ENCODE results near the gene DPP6. TPM values are rescaled to one million over a fixed set of nuclear protein-coding genes. Genes with fewer than 3 reads are reported as not detected.

The DPP6 gene
- total RNA-seq, 1 donor from 2014 or later, result not detected

GRCh38 chr7:154741131-154741530 lies 688.9 kb downstream of the DPP6 start:
- no peak for DNase-seq
- Mint-ChIP-seq H3K9me3 (no peaks in the 10 kb centered on the region), H3K4me1 (no peaks in the 10 kb centered on the region), H3K27ac (no peak overlapping the region), H3K4me3 (no peak overlapping the region), H3K36me3 (ENCODE audit: low read depth) (no peaks in the 10 kb centered on the region), H3K27me3 (no peaks in the 10 kb centered on the region)
- intact Hi-C loops (cut with micrococcal nuclease), result no loop called here

GRCh38 chr7:154743206-154743605 lies 691.0 kb downstream of the DPP6 start:
- H3K27ac Mint-ChIP-seq, result no peak overlapping the region
- no peaks in the 10 kb centered on the region for H3K4me1 Mint-ChIP-seq
- intact Hi-C loops (cut with micrococcal nuclease), result no loop called here
- no peaks in the 10 kb centered on the region for H3K27me3 Mint-ChIP-seq
- H3K36me3 Mint-ChIP-seq (ENCODE audit: low read depth), result no peaks in the 10 kb centered on the region
- H3K9me3 Mint-ChIP-seq, result no peaks in the 10 kb centered on the region
- no peak overlapping the region for H3K4me3 Mint-ChIP-seq
- no peak for DNase-seq

GRCh38 chr7:154744256-154744860 lies 692.2 kb downstream of the DPP6 start:
- intact Hi-C loops (cut with micrococcal nuclease), result no loop called here
- Mint-ChIP-seq H3K27ac (no peak overlapping the region), H3K27me3 (no peaks in the 10 kb centered on the region), H3K36me3 (ENCODE audit: low read depth) (no peaks in the 10 kb centered on the region), H3K4me1 (no peaks in the 10 kb centered on the region), H3K4me3 (no peak overlapping the region), H3K9me3 (no peaks in the 10 kb centered on the region)
- DNase-seq, result peak; percentile 68

- H3K4me3 Mint-ChIP-seq, result no peak overlapping the region
- H3K27ac Mint-ChIP-seq, result no peak overlapping the region
- H3K36me3 Mint-ChIP-seq (ENCODE audit: low read depth), result no peaks in the 10 kb centered on the region
- H3K27me3 Mint-ChIP-seq, result no peaks in the 10 kb centered on the region
- no peak for DNase-seq
- H3K4me1 Mint-ChIP-seq, result no peaks in the 10 kb centered on the region
- intact Hi-C loops (cut with micrococcal nuclease), result no loop called here
- H3K9me3 Mint-ChIP-seq, result no peaks in the 10 kb centered on the region
Measured at GRCh38 chr7:154744861-154745258, 692.7 kb downstream of the DPP6 start.

GRCh38 chr7:154746571-154747360 lies 694.6 kb downstream of the DPP6 start:
- DNase-seq, result no peak
- H3K27me3 Mint-ChIP-seq, result no peaks in the 10 kb centered on the region
- intact Hi-C loops (cut with micrococcal nuclease), result no loop called here
- H3K4me1 Mint-ChIP-seq, result no peaks in the 10 kb centered on the region
- H3K36me3 Mint-ChIP-seq (ENCODE audit: low read depth), result no peaks in the 10 kb centered on the region
- no peak overlapping the region for H3K4me3 Mint-ChIP-seq
- H3K9me3 Mint-ChIP-seq, result no peaks in the 10 kb centered on the region
- no peak overlapping the region for H3K27ac Mint-ChIP-seq

GRCh38 chr7:154748089-154748786 lies 696.0 kb downstream of the DPP6 start:
- Mint-ChIP-seq H3K27ac (no peak overlapping the region), H3K4me1 (no peaks in the 10 kb centered on the region), H3K27me3 (no peaks in the 10 kb centered on the region), H3K9me3 (no peaks in the 10 kb centered on the region), H3K4me3 (no peak overlapping the region), H3K36me3 (ENCODE audit: low read depth) (no peaks in the 10 kb centered on the region)
- intact Hi-C loops (cut with micrococcal nuclease), result no loop called here
- DNase-seq, result no peak

- Mint-ChIP-seq H3K4me1 (no peaks in the 10 kb centered on the region), H3K9me3 (no peaks in the 10 kb centered on the region), H3K27ac (no peak overlapping the region), H3K27me3 (no peaks in the 10 kb centered on the region), H3K36me3 (ENCODE audit: low read depth) (no peaks in the 10 kb centered on the region), H3K4me3 (no peak overlapping the region)
- intact Hi-C loops (cut with micrococcal nuclease), result no loop called here
- DNase-seq, result no peak
Measured at GRCh38 chr7:154750353-154750801, 698.2 kb downstream of the DPP6 start.

- Mint-ChIP-seq H3K27me3 (no peaks in the 10 kb centered on the region), H3K4me1 (no peaks in the 10 kb centered on the region), H3K9me3 (no peaks in the 10 kb centered on the region), H3K36me3 (ENCODE audit: low read depth) (no peaks in the 10 kb centered on the region), H3K4me3 (no peak overlapping the region), H3K27ac (no peak overlapping the region)
- no peak for DNase-seq
- intact Hi-C loops (cut with micrococcal nuclease), result no loop called here
Measured at GRCh38 chr7:154753226-154753625, 701.0 kb downstream of the DPP6 start.

- intact Hi-C loops (cut with micrococcal nuclease), result no loop called here
Measured at GRCh38 chr7:154757756-154758155, 705.6 kb downstream of the DPP6 start.

GRCh38 chr7:154759989-154760388 lies 707.8 kb downstream of the DPP6 start:
- Mint-ChIP-seq H3K4me3 (no peak overlapping the region), H3K9me3 (no peaks in the 10 kb centered on the region), H3K36me3 (ENCODE audit: low read depth) (no peaks in the 10 kb centered on the region), H3K27me3 (no peaks in the 10 kb centered on the region), H3K27ac (no peak overlapping the region), H3K4me1 (no peaks in the 10 kb centered on the region)
- intact Hi-C loops (cut with micrococcal nuclease), result no loop called here
- no peak for DNase-seq

More at GRCh38 chr7:154757756-154758155, 705.6 kb downstream of the DPP6 start:
- H3K9me3 Mint-ChIP-seq, result no peaks in the 10 kb centered on the region
- H3K27ac Mint-ChIP-seq, result no peak overlapping the region
- DNase-seq, result no peak
- no peaks in the 10 kb centered on the region for H3K27me3 Mint-ChIP-seq
- H3K4me3 Mint-ChIP-seq, result no peak overlapping the region
- no peaks in the 10 kb centered on the region for H3K4me1 Mint-ChIP-seq
- H3K36me3 Mint-ChIP-seq (ENCODE audit: low read depth), result no peaks in the 10 kb centered on the region

- DNase-seq, result no peak
- Mint-ChIP-seq H3K4me3 (no peak overlapping the region), H3K27me3 (no peaks in the 10 kb centered on the region), H3K4me1 (no peaks in the 10 kb centered on the region), H3K27ac (no peak overlapping the region), H3K36me3 (ENCODE audit: low read depth) (no peaks in the 10 kb centered on the region), H3K9me3 (no peaks in the 10 kb centered on the region)
- intact Hi-C loops (cut with micrococcal nuclease), result no loop called here
Measured at GRCh38 chr7:154765118-154765517, 712.9 kb downstream of the DPP6 start.

GRCh38 chr7:154767142-154767541 lies 714.9 kb downstream of the DPP6 start:
- intact Hi-C loops (cut with micrococcal nuclease), result no loop called here

GRCh38 chr7:154767821-154768415 lies 715.7 kb downstream of the DPP6 start:
- intact Hi-C loops (cut with micrococcal nuclease), result no loop called here
- Mint-ChIP-seq H3K36me3 (ENCODE audit: low read depth) (no peaks in the 10 kb centered on the region), H3K27ac (no peak overlapping the region), H3K9me3 (no peaks in the 10 kb centered on the region), H3K4me1 (no peaks in the 10 kb centered on the region), H3K4me3 (no peak overlapping the region), H3K27me3 (no peaks in the 10 kb centered on the region)
- no peak for DNase-seq

More at GRCh38 chr7:154767142-154767541, 714.9 kb downstream of the DPP6 start:
- no peak for DNase-seq
- H3K27ac Mint-ChIP-seq, result no peak overlapping the region
- no peaks in the 10 kb centered on the region for H3K9me3 Mint-ChIP-seq
- no peak overlapping the region for H3K4me3 Mint-ChIP-seq
- H3K36me3 Mint-ChIP-seq (ENCODE audit: low read depth), result no peaks in the 10 kb centered on the region
- no peaks in the 10 kb centered on the region for H3K27me3 Mint-ChIP-seq
- no peaks in the 10 kb centered on the region for H3K4me1 Mint-ChIP-seq

- H3K27ac Mint-ChIP-seq, result no peak overlapping the region
- no peaks in the 10 kb centered on the region for H3K27me3 Mint-ChIP-seq
- H3K4me3 Mint-ChIP-seq, result no peak overlapping the region
- no peaks in the 10 kb centered on the region for H3K9me3 Mint-ChIP-seq
- H3K4me1 Mint-ChIP-seq, result no peaks in the 10 kb centered on the region
- no peaks in the 10 kb centered on the region for H3K36me3 Mint-ChIP-seq (ENCODE audit: low read depth)
- DNase-seq, result no peak
- intact Hi-C loops (cut with micrococcal nuclease), result no loop called here
Measured at GRCh38 chr7:154769001-154769400, 716.8 kb downstream of the DPP6 start.

All from activated CD4-positive, alpha-beta T cell treated with anti-CD3 and anti-CD28 coated beads, Interleukin-2, amount 10 ng/mL, durations not matched to agents 24 days and 14 days (primary cell).